HG03045 (cell line): ENCODE measurements around the gene LRBA.
A peak's percentile ranks its signal among the peaks of the same experiment; 100 is the strongest.

ENCODE experiments used
- ATAC-seq: cut with Tn5 transposase; IDR thresholded peaks from one replicate; pipeline ENCODE4 v1.9.1; 2021; ENCODE audit warnings: mild to moderate bottlenecking, moderate library complexity; ENCODE audit not compliant: unreplicated experiment

Gene LRBA

GRCh38 chr4:150888217-150888616, 126.9 kb downstream of the LRBA start:
- no peak for ATAC-seq

DNA sequence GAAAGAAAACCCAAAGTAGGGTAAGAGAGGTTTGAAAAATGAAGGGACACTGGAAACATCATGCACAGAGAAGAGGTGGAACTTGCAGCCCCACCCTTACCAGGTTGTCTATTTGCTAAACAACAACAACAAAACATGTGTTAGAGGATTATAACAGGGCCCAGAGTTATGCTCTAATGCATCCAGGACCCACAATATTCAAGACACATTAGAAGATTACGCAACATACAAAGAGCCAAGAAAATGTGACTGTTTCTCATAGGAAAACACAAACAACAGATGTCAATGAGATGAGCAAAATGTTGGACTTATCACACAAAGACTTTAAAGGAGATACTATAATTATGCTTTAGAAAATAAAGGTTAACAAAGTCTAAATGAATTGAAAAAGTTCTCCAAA, 128.5 kb downstream of the LRBA start:
- ATAC-seq = no peak

DNA sequence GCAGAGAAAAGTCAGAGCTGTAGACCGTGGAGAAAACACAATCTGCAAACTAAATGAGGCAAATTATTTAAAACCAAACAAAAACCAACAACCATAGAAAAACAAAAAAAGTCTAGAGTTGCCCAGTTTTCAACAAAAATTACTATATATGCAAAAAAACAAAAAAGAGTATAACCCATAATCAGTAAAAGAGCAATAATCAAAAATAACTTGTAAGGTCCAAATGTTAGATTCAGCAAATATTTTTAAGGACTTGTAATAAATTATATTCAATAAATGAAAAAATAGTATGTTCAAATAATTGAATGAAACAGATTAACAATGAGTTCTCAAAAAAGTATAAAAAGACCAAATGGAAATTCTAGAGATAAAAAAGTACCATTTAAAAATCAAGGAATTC, 130.5 kb downstream of the LRBA start:
- no peak for ATAC-seq

DNA sequence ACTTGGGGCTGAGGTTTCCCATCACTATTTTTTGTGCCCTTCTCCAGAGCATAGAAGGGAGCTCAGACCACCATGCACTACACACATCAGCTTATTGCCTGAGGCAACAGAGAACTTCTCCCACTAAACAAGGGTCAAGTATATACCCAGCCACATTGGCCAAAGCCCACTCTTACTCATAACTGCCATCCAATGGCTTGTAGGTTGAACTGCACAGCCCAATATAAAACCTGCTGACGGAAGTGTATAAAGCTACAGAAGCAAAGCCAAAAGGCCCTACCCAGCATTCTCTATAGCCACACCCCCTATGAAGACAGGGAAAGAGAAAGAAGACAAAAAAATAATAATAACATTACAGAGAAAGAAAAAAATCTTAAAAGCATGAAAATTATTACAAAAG, 139.7 kb downstream of the LRBA start:
- ATAC-seq = no peak

DNA sequence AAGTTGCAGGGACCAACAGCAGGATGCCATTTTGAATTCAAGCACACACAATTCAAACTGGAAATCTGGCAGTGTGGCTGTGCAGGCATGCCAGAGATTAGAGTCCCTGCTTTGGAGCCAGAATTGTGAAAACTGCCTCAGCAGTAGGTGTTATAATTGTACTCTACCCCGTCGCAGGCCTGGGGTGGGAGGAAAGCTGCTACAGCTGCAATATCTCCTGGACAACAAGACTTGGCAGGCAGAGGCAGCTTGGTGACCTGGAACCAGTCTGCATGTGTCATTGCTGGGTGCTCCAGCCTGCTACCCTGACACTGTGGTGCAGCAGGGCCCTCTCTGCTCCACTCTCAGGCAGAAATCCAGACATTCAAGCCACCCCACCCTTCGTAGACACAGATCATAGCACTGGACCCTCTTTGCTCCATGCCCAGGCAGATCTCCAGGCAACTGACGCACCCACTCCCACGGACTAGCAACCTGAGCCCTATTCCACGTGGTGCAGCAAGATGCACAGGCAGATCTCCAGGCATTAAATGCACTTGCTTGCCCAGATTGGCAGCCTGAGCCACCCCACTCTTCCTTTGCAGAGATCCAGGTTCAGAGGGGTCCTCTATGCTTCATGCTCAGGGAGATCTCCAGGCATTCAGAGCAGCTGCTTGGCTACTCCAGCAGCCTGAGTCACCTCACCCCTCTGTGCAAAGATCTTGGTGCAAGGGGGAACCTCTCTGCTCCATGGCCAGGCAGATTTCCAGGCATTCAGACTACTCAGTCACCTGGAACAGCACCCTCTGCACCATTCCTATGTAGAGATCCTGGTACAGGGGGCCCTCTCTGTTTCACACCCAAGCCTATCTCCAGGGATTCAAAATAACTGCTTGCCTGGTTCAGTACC, 140.5 kb downstream of the LRBA start:
- no peak for ATAC-seq

DNA sequence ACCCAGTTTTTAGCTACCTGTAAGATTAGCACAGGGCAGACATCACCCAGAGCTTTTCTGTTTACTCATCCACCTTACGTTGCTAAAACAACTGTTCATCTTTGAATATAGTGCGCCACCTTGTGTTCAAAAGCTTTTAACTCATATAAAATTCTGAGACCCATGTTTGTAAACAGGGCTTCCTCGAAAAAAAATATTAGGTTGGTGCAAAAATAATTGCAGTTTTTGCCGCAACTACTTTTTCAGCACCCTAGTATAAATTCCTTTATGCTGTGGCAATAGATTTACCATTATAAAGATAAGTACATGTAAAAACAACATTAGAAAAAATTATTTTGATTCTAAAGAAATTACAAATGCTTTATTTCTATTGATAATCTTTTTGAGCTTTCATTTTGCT, 147.9 kb downstream of the LRBA start:
- ATAC-seq = peak; percentile 59

DNA sequence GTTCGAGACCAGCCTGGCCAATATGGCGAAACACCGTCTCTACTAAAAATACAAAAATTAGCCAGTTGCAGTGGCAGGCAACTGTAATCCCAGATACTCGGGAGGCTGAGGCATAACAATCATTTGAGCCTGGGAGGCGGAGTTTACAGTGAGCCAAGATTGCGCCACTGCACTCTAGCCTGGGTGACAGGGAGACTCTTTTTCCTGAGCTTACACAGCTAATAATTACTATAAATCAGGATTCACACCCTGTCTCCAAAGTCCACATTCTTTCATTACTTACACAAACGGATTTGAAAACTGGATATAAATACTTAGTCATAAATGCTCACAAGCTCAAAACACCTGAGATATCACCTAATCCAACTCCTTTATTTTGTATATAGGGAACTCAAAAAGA, 151.6 kb downstream of the LRBA start:
- ATAC-seq = no peak

DNA sequence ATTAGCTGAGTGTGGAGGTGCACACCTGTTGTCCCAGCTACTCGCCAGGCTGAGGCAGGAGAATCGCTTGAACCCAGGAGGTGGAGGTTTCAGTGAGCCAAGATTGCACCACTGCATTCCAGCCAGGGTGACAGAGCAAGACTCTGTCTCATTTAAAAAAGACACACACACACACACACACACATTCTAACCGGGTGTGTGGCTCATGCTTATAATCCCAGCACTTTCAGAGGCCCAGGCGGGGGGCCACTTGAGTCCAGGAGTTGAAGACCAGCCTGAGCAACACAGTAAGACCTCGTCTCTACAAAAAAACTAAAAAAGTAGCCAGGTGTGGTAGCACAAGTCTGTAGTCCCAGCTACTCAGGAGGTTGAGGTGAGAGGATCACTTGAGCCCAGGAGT, 152.3 kb downstream of the LRBA start:
- no peak for ATAC-seq

DNA sequence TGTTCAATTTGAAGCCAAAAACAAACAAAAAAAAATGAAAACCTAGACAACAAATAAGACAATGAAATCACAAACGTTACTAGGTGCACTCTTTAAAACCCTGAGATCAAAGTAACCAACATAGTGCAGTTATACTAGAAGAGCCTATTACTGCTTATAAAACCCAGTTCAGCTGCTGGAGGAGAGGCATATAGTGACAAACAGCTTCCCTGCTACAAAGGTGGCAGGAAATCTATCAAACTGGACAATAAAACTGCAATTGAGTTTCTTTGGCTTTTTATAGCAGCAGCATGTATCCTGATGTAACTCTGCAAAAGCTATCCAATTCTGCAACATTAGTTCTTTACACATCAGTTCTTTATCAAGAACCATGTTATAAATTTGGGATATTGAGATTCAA, 155.6 kb downstream of the LRBA start:
- ATAC-seq = no peak

- peak; percentile 73 for ATAC-seq
Measured at GRCh38 chr4:150855981-150856510, 159.0 kb downstream of the LRBA start.

GRCh38 chr4:150854600-150854999, 160.5 kb downstream of the LRBA start:
- ATAC-seq = no peak

DNA sequence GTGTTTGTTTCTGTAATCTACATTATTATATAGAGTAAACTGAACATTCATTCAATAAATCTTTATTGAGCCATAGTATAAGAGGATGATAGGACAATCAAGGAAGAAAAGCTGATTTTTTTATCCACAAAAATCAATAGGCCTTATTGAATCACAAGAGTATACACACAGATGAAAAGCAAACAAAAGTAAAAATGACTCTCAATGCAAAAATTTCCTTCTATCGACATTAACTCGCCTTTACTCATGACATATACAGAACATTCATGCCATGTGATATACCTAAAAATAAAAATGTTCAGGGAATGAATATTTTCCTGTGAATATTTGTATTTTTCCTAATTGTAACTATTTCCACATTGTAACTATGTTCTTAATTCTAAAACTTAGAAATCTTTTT, 161.2 kb downstream of the LRBA start:
- no peak for ATAC-seq

DNA sequence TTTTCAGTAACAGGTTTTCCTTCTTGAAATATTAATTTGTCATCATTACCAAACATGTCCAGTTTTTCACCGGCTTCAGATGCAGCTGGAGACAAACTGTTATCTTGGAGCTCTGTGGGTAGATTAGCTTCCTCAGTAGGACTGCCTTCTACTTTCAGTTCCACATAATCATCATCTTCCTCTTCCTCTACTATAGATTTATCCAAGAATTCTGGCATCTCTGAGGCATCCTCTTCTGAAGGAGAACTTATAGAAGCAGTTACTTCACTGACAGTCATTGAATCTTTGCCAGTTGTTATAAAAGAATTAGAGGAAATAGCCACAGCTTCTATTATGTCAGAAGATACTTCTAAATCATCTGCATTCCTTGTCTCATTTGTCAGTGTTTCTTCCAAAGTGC, 162.9 kb downstream of the LRBA start:
- ATAC-seq = no peak

- ATAC-seq = no peak
Measured at GRCh38 chr4:150849016-150849415, 166.1 kb downstream of the LRBA start.

DNA sequence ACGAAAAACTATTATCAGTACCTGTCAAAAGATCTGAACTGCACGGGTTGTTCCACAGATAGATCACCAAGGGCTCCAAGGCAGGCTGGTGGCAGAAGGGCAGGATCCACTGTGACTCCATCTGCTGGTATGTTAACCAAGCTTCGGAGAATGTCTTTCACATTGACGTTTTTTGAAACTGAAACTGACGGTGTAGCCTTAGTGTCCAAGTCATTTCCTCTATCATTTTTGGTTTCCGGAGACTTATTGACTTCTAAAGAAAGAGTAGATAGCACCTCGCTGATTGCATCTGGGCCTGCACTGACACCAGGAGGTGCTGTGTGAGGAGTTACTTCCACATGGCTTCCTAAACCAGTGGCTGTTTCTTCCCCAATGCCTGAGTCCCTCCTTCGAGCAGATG, 186.9 kb downstream of the LRBA start:
- ATAC-seq = peak; percentile 91

DNA sequence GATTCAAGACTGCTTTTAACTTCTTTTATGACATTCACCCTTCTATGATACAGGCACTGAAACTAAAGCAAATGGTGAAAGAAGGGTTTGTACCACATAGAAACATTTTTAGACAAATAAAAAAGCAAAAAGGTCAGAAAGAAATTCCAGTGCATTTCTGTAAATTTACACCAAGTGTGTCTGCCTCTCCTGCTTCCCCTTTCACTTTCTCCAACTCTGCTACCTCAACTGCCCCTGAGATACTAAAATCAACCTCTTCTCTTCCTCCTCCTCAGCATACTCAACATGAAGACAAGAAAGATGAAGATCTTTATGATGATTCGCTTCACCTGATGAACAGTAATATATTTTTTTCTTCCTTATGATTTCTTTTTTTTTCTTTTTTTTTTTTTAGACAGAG, 187.9 kb downstream of the LRBA start:
- ATAC-seq = no peak

DNA sequence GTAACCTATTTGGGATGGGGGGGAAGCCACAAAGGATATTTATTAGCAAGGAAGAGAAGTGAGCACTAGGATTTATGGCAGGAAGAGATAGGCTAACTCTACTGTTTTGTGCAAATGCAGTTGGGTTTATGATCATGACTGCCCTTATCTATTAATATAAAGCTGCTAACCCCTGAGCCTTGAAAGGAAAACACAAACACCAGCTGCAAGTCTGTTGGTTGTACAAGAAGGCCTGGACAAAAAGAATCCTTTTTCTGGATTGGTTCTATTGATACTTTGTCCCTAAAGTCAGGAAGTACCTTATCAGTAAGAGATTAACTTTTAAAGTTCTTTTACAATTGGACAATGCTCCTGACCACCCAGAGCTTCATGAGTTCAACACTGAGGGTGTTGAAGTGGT, 188.8 kb downstream of the LRBA start:
- ATAC-seq = no peak

DNA sequence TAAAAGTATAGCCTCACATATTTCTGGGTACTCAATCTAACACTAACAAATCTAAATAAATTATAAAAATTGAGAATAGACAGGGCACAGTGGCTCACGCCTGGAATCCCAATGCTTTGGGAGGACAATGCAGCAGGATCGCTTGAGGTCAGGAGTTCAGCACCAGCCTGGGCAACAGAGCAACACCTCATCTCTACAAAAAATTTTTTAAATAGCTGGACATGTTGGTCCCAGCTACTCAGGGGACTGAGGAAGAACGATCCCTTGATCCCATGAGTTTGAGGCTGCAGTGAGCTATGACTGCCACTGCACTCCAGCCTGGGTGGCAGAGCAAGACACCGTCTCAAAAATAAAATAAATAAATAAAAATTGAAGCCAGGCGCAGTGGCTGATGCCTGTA, 192.7 kb downstream of the LRBA start:
- ATAC-seq = no peak

- ATAC-seq = no peak
Measured at GRCh38 chr4:150821641-150822040, 193.4 kb downstream of the LRBA start.

DNA sequence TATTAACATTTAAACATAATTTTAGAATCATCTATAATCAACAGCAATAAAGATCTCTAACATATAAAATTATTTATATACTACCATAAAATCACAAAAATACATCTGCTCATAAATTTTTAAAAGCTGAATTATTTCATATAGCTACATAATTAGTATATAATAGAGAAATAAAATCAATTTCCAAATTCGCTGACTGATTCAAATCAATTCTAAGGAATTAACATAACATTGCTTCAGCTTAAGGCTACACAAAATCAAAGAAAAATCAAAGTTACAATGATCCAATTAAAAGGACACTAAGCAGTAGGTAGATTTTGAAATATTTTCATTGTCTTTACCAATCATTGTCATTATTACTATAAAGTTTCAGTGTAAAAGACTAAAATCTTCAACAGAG, 194.7 kb downstream of the LRBA start:
- no peak for ATAC-seq

- ATAC-seq = no peak
Measured at GRCh38 chr4:150818661-150819060, 196.4 kb downstream of the LRBA start.

GRCh38 chr4:150817804-150818528, 197.1 kb downstream of the LRBA start:
- ATAC-seq = no peak
